Sigmoid colon (tissue), 7 donors: Measurements from ENCODE around the gene MAPKAP1. TPM values are rescaled to one million over a fixed set of nuclear protein-coding genes. Genes with fewer than 3 reads are reported as not detected.

ENCODE experiments used
- DNase-seq: peaks from one replicate; pipeline ENCODE4 v3.0.0-alpha.2; 2019
- H3K27ac ChIP-seq, 4 donors: fragments of 200-600 bp; sonication (generic); one replicate each; pipeline ENCODE4 v1.5.1; 2016 to 2019; ENCODE audit warnings: mild to moderate bottlenecking in 1 of 4
- H3K27me3 ChIP-seq, 3 donors: fragments of 200-600 bp; sonication (generic); one replicate each; pipeline ENCODE4 v1.5.1; 2019; ENCODE audit warnings: mild to moderate bottlenecking in 1 of 3
- H3K36me3 ChIP-seq, 4 donors: fragments of 200-600 bp; sonication (generic); one replicate each; pipeline ENCODE4 v1.5.1; 2016 to 2019
- H3K4me1 ChIP-seq, 4 donors: fragments of 200-600 bp; sonication (generic); one replicate each; pipeline ENCODE4 v1.5.1; 2017 to 2019
- H3K4me3 ChIP-seq, 4 donors: fragments of 200-600 bp; sonication (generic); one replicate each; pipeline ENCODE4 v1.5.1; 2017 to 2019; ENCODE audit warnings: mild to moderate bottlenecking in 2 of 4, moderate library complexity in 1 of 4
- H3K9me3 ChIP-seq, 4 donors: fragments of 200-600 bp in 3 of 4; sonication (generic) in 3 of 4; one replicate each; pipeline versions ENCODE4 v1.5.1 to v1.6.1; 2013 to 2019
- EP300 ChIP-seq, 4 donors: sonication (generic); formaldehyde crosslinking; IDR thresholded peaks; one replicate each; pipeline ENCODE4 v1.6.1; 2017; ENCODE audit warnings: antibody characterized with exemption in 4 of 4
- POLR2A ChIP-seq, 2 donors: fragments of 450-650 bp; IDR thresholded peaks; one replicate each; pipeline ENCODE4 v1.6.1; 2016; ENCODE audit warnings: antibody characterized with exemption in 2 of 2, mild to moderate bottlenecking in 2 of 2, moderate library complexity in 2 of 2
- POLR2AphosphoS5 ChIP-seq, 4 donors: sonication (generic); formaldehyde crosslinking; IDR thresholded peaks; one replicate each; pipeline ENCODE4 v1.6.1; 2017; ENCODE audit warnings: antibody characterized with exemption in 4 of 4
- WGBS, 2 donors: extraction: QIAGEN DNeasy Blood & Tissue Kit; methylation state at CpG; one replicate each; pipeline ENCODE4 v1.1.7; 2013; 5-methylcytosine and 5-hydroxymethylcytosine counted together
- intact Hi-C: fragments of 100-400 bp; cut with DNase I; formaldehyde crosslinking; loops from one replicate; pipeline ENCODE4 v1.15.1; 2023
- polyA plus RNA-seq, 3 donors: library from polyadenylated mRNA; stranded (reverse); fragments of 200-250 nt; gene quantifications; one replicate each; pipeline ENCODE4 v1.2.3, GENCODE V29; 2013
- total RNA-seq, 4 donors: library from RNA; depleted of rRNA; stranded (reverse); fragments of >200 nt; gene quantifications; one replicate each; pipeline ENCODE4 v1.1.0, GENCODE V29; 2016
- TF ChIP-seq, protein P1 (sequence below), 4 experiments: fragments of 450-650 bp in 3 of 4; fragments of 200-600 bp in 1 of 4; IDR thresholded peaks; one replicate each; pipeline ENCODE4 v1.5.1; 2016 to 2019; ENCODE audit warnings: antibody characterized with exemption in 4 of 4, mild to moderate bottlenecking in 3 of 4, moderate library complexity in 2 of 4
- donor health status: healthy with polysubstance abuse.
- donor health status: Bipolar disorder and iron deficiency.
- donor health status: healthy.

MAPKAP1 gene
- total and polyA plus RNA-seq, 7 donors = 37.2 to 155 (median 84.3) TPM

DNA sequence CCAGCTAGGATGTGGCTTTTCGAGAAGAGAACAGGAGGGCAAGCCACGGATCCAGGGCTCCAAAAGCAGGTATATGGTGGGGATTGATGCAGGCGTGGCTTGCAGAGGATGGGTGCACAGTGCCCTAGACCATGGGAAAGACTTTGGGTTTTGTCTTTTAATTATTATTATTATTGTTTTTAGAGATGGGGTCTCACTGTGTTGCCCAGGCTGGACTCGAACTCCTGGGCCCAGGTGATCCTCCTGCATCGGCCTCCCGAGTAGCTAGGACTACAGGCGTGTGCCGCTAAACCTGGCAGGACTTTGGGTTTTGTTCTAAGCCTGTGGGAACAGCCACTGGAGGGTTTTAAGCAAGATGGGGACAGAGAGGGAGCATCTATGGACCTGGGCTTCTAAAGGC lies 293.4 kb downstream of the MAPKAP1 start:
- no peak for DNase-seq
- Histone ChIP-seq H3K4me1 (peaks cover 0 to 15% (median 8%) of the 10 kb centered on the region in 4 donors), H3K9me3 (no peaks in the 10 kb centered on the region), H3K27me3 (no peaks in the 10 kb centered on the region), H3K4me3 (no peak overlapping the region), H3K27ac (no peak overlapping the region), H3K36me3 (no peaks in the 10 kb centered on the region)
- intact Hi-C loops = loop anchor here (10.0 kb wide), 1 partner anchor 501 kb away; no protein-coding TSS in a partner anchor
- TF ChIP-seq, protein P1, sequence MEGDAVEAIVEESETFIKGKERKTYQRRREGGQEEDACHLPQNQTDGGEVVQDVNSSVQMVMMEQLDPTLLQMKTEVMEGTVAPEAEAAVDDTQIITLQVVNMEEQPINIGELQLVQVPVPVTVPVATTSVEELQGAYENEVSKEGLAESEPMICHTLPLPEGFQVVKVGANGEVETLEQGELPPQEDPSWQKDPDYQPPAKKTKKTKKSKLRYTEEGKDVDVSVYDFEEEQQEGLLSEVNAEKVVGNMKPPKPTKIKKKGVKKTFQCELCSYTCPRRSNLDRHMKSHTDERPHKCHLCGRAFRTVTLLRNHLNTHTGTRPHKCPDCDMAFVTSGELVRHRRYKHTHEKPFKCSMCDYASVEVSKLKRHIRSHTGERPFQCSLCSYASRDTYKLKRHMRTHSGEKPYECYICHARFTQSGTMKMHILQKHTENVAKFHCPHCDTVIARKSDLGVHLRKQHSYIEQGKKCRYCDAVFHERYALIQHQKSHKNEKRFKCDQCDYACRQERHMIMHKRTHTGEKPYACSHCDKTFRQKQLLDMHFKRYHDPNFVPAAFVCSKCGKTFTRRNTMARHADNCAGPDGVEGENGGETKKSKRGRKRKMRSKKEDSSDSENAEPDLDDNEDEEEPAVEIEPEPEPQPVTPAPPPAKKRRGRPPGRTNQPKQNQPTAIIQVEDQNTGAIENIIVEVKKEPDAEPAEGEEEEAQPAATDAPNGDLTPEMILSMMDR (IDR thresholded peaks at IDR 0.05) = no peak
- TF ChIP-seq POLR2A (IDR thresholded peaks at IDR 0.05) (no peak), POLR2AphosphoS5 (IDR thresholded peaks at IDR 0.05) (no peak), EP300 (IDR thresholded peaks at IDR 0.05) (no peak)
- WGBS, 2 donors = 91 to 93% methylated on average over 8 of the region's 8 CpGs

DNA sequence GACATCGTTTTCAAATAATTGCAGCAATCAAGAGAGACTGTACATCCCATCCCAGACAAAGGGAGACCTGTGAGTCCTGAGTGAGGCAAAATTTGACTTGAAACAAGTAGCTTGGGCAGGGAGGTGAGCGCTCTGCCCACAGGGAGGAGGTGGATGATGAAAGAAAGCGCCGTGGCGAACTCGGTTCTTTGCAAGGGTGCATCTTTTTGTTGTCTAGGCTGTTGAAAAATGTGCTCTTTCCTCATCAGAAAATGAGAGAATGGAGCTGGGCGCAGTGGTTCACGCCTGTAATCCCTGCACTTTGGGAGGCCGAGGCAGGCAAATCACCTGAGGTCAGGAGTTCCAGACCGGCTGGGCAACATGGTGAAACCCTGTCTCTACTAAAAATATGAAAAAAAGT lies 294.8 kb downstream of the MAPKAP1 start:
- H3K36me3 ChIP-seq = no peaks in the 10 kb centered on the region
- H3K27me3 ChIP-seq = no peaks in the 10 kb centered on the region
- no peak overlapping the region for H3K27ac ChIP-seq
- TF ChIP-seq EP300 (IDR thresholded peaks at IDR 0.05) (no peak), POLR2AphosphoS5 (IDR thresholded peaks at IDR 0.05) (no peak), POLR2A (IDR thresholded peaks at IDR 0.05) (no peak)
- TF ChIP-seq, protein P1 (IDR thresholded peaks at IDR 0.05) = no peak
- 76 to 84% methylated on average over 10 of the region's 10 CpGs for WGBS, 2 donors
- intact Hi-C loops = loop anchor here (10.0 kb wide), 1 partner anchor 503 kb away; no protein-coding TSS in a partner anchor
- no peak for DNase-seq
- H3K4me1 ChIP-seq = peaks cover 0 to 26% (median 20%) of the 10 kb centered on the region in 4 donors
- H3K9me3 ChIP-seq = no peaks in the 10 kb centered on the region
- H3K4me3 ChIP-seq = no peak overlapping the region

- H3K9me3 ChIP-seq = no peaks in the 10 kb centered on the region
- intact Hi-C loops = loop anchor here (10.0 kb wide), 1 partner anchor 504 kb away; no protein-coding TSS in a partner anchor
- no peak overlapping the region for H3K27ac ChIP-seq
- no peaks in the 10 kb centered on the region for H3K27me3 ChIP-seq
- H3K36me3 ChIP-seq = no peaks in the 10 kb centered on the region
- TF ChIP-seq POLR2A (IDR thresholded peaks at IDR 0.05) (no peak), POLR2AphosphoS5 (IDR thresholded peaks at IDR 0.05) (no peak), EP300 (IDR thresholded peaks at IDR 0.05) (no peak)
- TF ChIP-seq, protein P1 (IDR thresholded peaks at IDR 0.05) = no peak
- H3K4me3 ChIP-seq = no peak overlapping the region
- peaks cover 0 to 22% (median 16%) of the 10 kb centered on the region in 4 donors for H3K4me1 ChIP-seq
- DNase-seq = no peak
- WGBS, 2 donors = 64 to 75% methylated on average over 14 of the region's 14 CpGs
Observed at GRCh38 chr9:125411171-125411756, 295.7 kb downstream of the MAPKAP1 start.

DNA sequence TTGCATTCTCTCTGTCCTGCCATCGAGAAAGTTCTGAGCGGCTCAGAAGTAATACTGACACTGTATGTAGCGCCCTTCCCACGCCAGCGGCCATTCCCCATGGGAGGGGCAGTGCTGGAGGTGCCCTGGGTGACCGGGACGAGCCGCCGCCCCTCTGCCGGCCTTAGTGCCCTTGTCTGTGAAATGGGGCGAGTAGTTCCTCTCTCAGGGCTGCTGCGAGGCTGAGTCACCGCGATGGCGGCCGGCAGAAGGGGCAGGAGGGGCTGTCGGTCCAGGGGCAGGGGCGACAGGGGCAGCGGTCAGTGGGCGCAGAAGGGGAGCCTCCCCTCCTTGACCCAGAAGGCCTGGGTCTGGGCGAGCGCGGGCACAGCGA lies 296.5 kb downstream of the MAPKAP1 start:
- Histone ChIP-seq H3K9me3 (no peaks in the 10 kb centered on the region), H3K4me3 (no peak overlapping the region), H3K27ac (no peak overlapping the region), H3K27me3 (no peaks in the 10 kb centered on the region), H3K36me3 (no peaks in the 10 kb centered on the region), H3K4me1 (peaks cover 0 to 18% (median 13%) of the 10 kb centered on the region in 4 donors)
- WGBS, 2 donors = 80 to 95% methylated on average over 24 of the region's 24 CpGs
- TF ChIP-seq POLR2AphosphoS5 (IDR thresholded peaks at IDR 0.05) = no peak
- no peak for TF ChIP-seq POLR2A (IDR thresholded peaks at IDR 0.05)
- TF ChIP-seq EP300 (IDR thresholded peaks at IDR 0.05) = no peak
- TF ChIP-seq, protein P1 (IDR thresholded peaks at IDR 0.05) = no peak
- no peak for DNase-seq
- intact Hi-C loops = loop anchor here (10.0 kb wide), 1 partner anchor 504 kb away; no protein-coding TSS in a partner anchor
